Measurements from ENCODE around the gene PSMA5.

The PSMA5 gene

GRCh38 chr1:109412551-109412950, 13.7 kb downstream of the PSMA5 start:
- H3K27me3 ChIP-seq (ENCODE audit: control insufficient read depth, low read length), result no peaks in the 10 kb centered on the region
- no peaks in the 10 kb centered on the region for H3K9me2 ChIP-seq (replicated peaks; ENCODE audit: control insufficient read depth, low read length)
- peaks cover 96% of the 10 kb centered on the region for H3K36me3 ChIP-seq (ENCODE audit: control insufficient read depth, low read length)
- H4K20me1 ChIP-seq (ENCODE audit: control insufficient read depth, insufficient read depth, low read depth, low read length), result no peaks in the 10 kb centered on the region
- TF ChIP-seq EZH2phosphoT487 (IDR thresholded peaks at IDR 0.05; ENCODE audit: borderline replicate concordance, low read length) (no peak), CTCF (IDR thresholded peaks at IDR 0.05; ENCODE audit: low read depth, low read length, poor library complexity, severe bottlenecking) (no peak)
- H3K4me3 ChIP-seq (ENCODE audit: low read length), result no peak overlapping the region
- no peaks in the 10 kb centered on the region for H3F3A ChIP-seq (ENCODE audit: control insufficient read depth, insufficient read depth)
- H3K4me1 ChIP-seq (ENCODE audit: control insufficient read depth, low read length), result no peaks in the 10 kb centered on the region
- H3K79me2 ChIP-seq (ENCODE audit: control insufficient read depth, low read length), result peaks cover 29% of the 10 kb centered on the region
- H3K9me3 ChIP-seq (ENCODE audit: control insufficient read depth, insufficient read depth, low read length), result no peaks in the 10 kb centered on the region
- H3K4me2 ChIP-seq (ENCODE audit: low read length), result no peak overlapping the region
- no peak overlapping the region for H3K27ac ChIP-seq (ENCODE audit: low read depth, low read length)

- Histone ChIP-seq H3K27ac (ENCODE audit: low read depth, low read length) (no peak overlapping the region), H3K4me1 (ENCODE audit: control insufficient read depth, low read length) (peaks cover 11% of the 10 kb centered on the region), H3K4me3 (ENCODE audit: low read length) (no peak overlapping the region), H3F3A (ENCODE audit: control insufficient read depth, insufficient read depth) (peaks cover 29% of the 10 kb centered on the region), H4K20me1 (ENCODE audit: control insufficient read depth, insufficient read depth, low read depth, low read length) (no peaks in the 10 kb centered on the region), H3K79me2 (ENCODE audit: control insufficient read depth, low read length) (no peaks in the 10 kb centered on the region; the same call in 1 of the 2 replicates), H3K4me2 (ENCODE audit: low read length) (0 out of 2 replicates have a peak overlapping the region, but pooled peaks have one; percentile 10), H3K27me3 (ENCODE audit: control insufficient read depth, low read length) (no peaks in the 10 kb centered on the region), H3K9me3 (ENCODE audit: control insufficient read depth, insufficient read depth, low read length) (no peaks in the 10 kb centered on the region), H3K9me2 (replicated peaks; ENCODE audit: control insufficient read depth, low read length) (no peaks in the 10 kb centered on the region), H3K36me3 (ENCODE audit: control insufficient read depth, low read length) (peaks cover 79% of the 10 kb centered on the region)
- TF ChIP-seq CTCF (IDR thresholded peaks at IDR 0.05; ENCODE audit: low read depth, low read length, poor library complexity, severe bottlenecking), result no peak
- TF ChIP-seq EZH2phosphoT487 (IDR thresholded peaks at IDR 0.05; ENCODE audit: borderline replicate concordance, low read length), result no peak
These were observed 21.4 kb downstream of the PSMA5 start for GRCh38 chr1:109404838-109405237.

DNA sequence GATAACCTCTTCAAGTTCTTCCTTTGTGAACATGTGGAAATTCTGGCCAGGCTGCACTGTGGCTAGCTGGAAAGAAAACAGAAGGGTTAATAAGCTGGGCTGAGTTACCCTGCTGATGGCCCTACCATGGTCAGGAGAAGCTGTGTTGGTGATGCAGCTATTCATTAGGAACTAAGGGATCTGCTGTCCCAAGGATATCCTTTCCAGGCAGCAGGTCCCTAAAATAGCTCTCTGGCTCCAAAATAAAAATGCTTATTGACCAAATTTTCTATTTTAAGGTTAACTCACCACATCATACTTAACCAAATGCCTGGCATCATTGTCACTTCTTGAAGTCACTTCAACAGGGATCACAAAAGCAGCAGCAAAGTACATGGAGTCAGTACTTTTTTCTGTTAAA, 24.2 kb downstream of the PSMA5 start:
- Histone ChIP-seq H3K9me2 (replicated peaks; ENCODE audit: control insufficient read depth, low read length) (no peaks in the 10 kb centered on the region), H3F3A (ENCODE audit: control insufficient read depth, insufficient read depth) (peaks cover 42% of the 10 kb centered on the region), H3K4me1 (ENCODE audit: control insufficient read depth, low read length) (peaks cover 17% of the 10 kb centered on the region), H4K20me1 (ENCODE audit: control insufficient read depth, insufficient read depth, low read depth, low read length) (no peaks in the 10 kb centered on the region), H3K79me2 (ENCODE audit: control insufficient read depth, low read length) (peaks cover under 1% of the 10 kb centered on the region), H3K36me3 (ENCODE audit: control insufficient read depth, low read length) (peaks cover 53% of the 10 kb centered on the region), H3K27ac (ENCODE audit: low read depth, low read length) (no peak overlapping the region), H3K4me2 (ENCODE audit: low read length) (no peak overlapping the region), H3K9me3 (ENCODE audit: control insufficient read depth, insufficient read depth, low read length) (no peaks in the 10 kb centered on the region), H3K4me3 (ENCODE audit: low read length) (no peak overlapping the region), H3K27me3 (ENCODE audit: control insufficient read depth, low read length) (no peaks in the 10 kb centered on the region)
- no peak for TF ChIP-seq CTCF (IDR thresholded peaks at IDR 0.05; ENCODE audit: low read depth, low read length, poor library complexity, severe bottlenecking)
- TF ChIP-seq EZH2phosphoT487 (IDR thresholded peaks at IDR 0.05; ENCODE audit: borderline replicate concordance, low read length), result no peak
